ENCODE data around the gene LRRC8E. TPM values are rescaled to one million over a fixed set of nuclear protein-coding genes. Genes with fewer than 3 reads are reported as not detected.

Gene LRRC8E
- total and polyA plus RNA-seq, 10 of the 15 experiments (the other 5 are each of a cell fraction or from before 2014, with no cell fraction given), result 0.04 to 0.32 (median 0.25) TPM; not detected in 7

GRCh38 chr19:7943444-7944176 is 55.3 kb downstream of the LRRC8E start, which contains the start of gene TIMM44 (continued):
- no peak for TF ChIP-seq ZNF592 (IDR thresholded peaks at IDR 0.05)
- TF ChIP-seq CEBPB (IDR thresholded peaks at IDR 0.05; ENCODE audit: borderline replicate concordance in 1 of 2, low read depth in 2 of 2, low read length in 2 of 2), result peak in 1 of 2 experiments; percentile 92; a peak in 2 of 4 replicates
- no peak; the same call in 1 of the 2 replicates for TF ChIP-seq NBN (IDR thresholded peaks at IDR 0.05)
- TF ChIP-seq SIX5 (IDR thresholded peaks at IDR 0.05; ENCODE audit: low read depth, low read length, severe bottlenecking), result peak; percentile 44
- no peak for TF ChIP-seq ASH2L (IDR thresholded peaks at IDR 0.05; ENCODE audit: borderline replicate concordance, low read depth)
- no peak for TF ChIP-seq ZNF384 (IDR thresholded peaks at IDR 0.05; ENCODE audit: borderline replicate concordance, low read depth, low read length)
- TF ChIP-seq ZSCAN29 (IDR thresholded peaks at IDR 0.05), result no peak
- TF ChIP-seq RUNX3 (IDR thresholded peaks at IDR 0.05; ENCODE audit: low read length), result peak; percentile 75
- TF ChIP-seq LARP7 (IDR thresholded peaks at IDR 0.05), result peak; percentile 76
